ENCODE results near the gene ADD3. TPM values are rescaled to one million over a fixed set of nuclear protein-coding genes. Genes with fewer than 3 reads are reported as not detected.

Gene ADD3
- total RNA-seq, 2 donors from 2014 or later, result 158 to 377 TPM

DNA sequence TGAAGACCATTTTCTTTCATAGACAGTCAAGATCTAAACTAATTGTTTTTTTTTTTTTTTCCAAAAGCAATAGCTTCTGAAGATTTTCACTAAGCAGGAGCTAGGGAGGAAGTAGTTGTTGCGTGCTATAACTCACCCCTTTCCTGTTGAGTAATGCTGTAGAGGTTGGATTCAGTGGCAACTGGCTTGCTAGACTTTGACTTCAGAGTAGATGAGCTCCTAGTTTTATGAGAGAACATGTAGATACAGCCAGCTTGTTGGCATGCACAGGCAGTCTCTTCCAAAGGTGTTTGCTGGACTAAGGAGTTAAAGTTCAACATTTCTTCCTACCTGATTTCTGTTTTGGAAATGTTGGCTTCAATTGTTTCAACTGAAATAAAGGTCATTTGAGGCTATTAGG is 133.4 kb downstream of the ADD3 start:
- Histone ChIP-seq H3K27me3 (no peaks in the 10 kb centered on the region), H3K36me3 (peaks cover under 1% of the 10 kb centered on the region), H3K4me3 (no peak overlapping the region), H3K4me1 (peaks cover 0 to 26% of the 10 kb centered on the region in 2 donors), H3K9me3 (no peaks in the 10 kb centered on the region), H3K27ac (no peak overlapping the region)
- no peak for TF ChIP-seq CTCF (IDR thresholded peaks at IDR 0.05)
- no peak for DNase-seq (ENCODE audit: low spot score)

- no peaks in the 10 kb centered on the region for H3K27me3 ChIP-seq
- TF ChIP-seq CTCF (IDR thresholded peaks at IDR 0.05), result no peak
- H3K36me3 ChIP-seq, result no peaks in the 10 kb centered on the region
- no peaks in the 10 kb centered on the region for H3K9me3 ChIP-seq
- H3K4me1 ChIP-seq, result peaks cover 0 to 26% of the 10 kb centered on the region in 2 donors
- DNase-seq (ENCODE audit: low spot score), result no peak
- H3K27ac ChIP-seq, result no peak overlapping the region
- no peak overlapping the region for H3K4me3 ChIP-seq
Measured at GRCh38 chr10:110141871-110142635, 134.3 kb downstream of the ADD3 start.

GRCh38 chr10:110142965-110143364 is 135.2 kb downstream of the ADD3 start:
- no peaks in the 10 kb centered on the region for H3K27me3 ChIP-seq
- DNase-seq (ENCODE audit: low spot score), result no peak
- H3K27ac ChIP-seq, result no peak overlapping the region
- no peak overlapping the region for H3K4me3 ChIP-seq
- H3K36me3 ChIP-seq, result no peaks in the 10 kb centered on the region
- no peaks in the 10 kb centered on the region for H3K9me3 ChIP-seq
- TF ChIP-seq CTCF (IDR thresholded peaks at IDR 0.05), result no peak
- peaks cover 0 to 22% of the 10 kb centered on the region in 2 donors for H3K4me1 ChIP-seq

GRCh38 chr10:110144507-110144906 is 136.7 kb downstream of the ADD3 start:
- no peak overlapping the region for H3K27ac ChIP-seq
- no peaks in the 10 kb centered on the region for H3K9me3 ChIP-seq
- no peak for TF ChIP-seq CTCF (IDR thresholded peaks at IDR 0.05)
- no peak for DNase-seq (ENCODE audit: low spot score)
- no peaks in the 10 kb centered on the region for H3K27me3 ChIP-seq
- H3K36me3 ChIP-seq, result no peaks in the 10 kb centered on the region
- H3K4me3 ChIP-seq, result no peak overlapping the region
- H3K4me1 ChIP-seq, result peaks cover 0 to 19% of the 10 kb centered on the region in 2 donors

GRCh38 chr10:110147961-110148360 is 140.2 kb downstream of the ADD3 start:
- no peaks in the 10 kb centered on the region for H3K36me3 ChIP-seq
- no peak overlapping the region for H3K27ac ChIP-seq
- no peak for DNase-seq (ENCODE audit: low spot score)
- TF ChIP-seq CTCF (IDR thresholded peaks at IDR 0.05), result no peak
- no peak overlapping the region for H3K4me3 ChIP-seq
- H3K4me1 ChIP-seq, result no peaks in the 10 kb centered on the region
- no peaks in the 10 kb centered on the region for H3K27me3 ChIP-seq
- H3K9me3 ChIP-seq, result no peaks in the 10 kb centered on the region

- Histone ChIP-seq H3K4me3 (no peak overlapping the region), H3K9me3 (no peaks in the 10 kb centered on the region), H3K36me3 (no peaks in the 10 kb centered on the region), H3K27ac (no peak overlapping the region), H3K4me1 (no peaks in the 10 kb centered on the region), H3K27me3 (no peaks in the 10 kb centered on the region)
- TF ChIP-seq CTCF (IDR thresholded peaks at IDR 0.05), result no peak
- DNase-seq (ENCODE audit: low spot score), result no peak
Measured at GRCh38 chr10:110149259-110149658, 141.5 kb downstream of the ADD3 start.

Measured in right atrium auricular region (tissue), 2 donors.